Measurements from ENCODE around the gene FBXL14.

- TF ChIP-seq CTCF (IDR thresholded peaks at IDR 0.05) (no peak), POLR2A (IDR thresholded peaks at IDR 0.05) (no peak)
Measured at GRCh38 chr12:1603269-1603993, 9.1 kb upstream of the FBXL14 start.
